NOMO-1 (cell line): ENCODE results near the gene GYPE.
"Not testable (repeated sequence)": the region's sequence is repeated elsewhere in the genome, so short reads cannot be mapped to it uniquely, and the experiment has no call there.

Experiments
- DNase-seq, 2 experiments: peaks; one replicate each; lab custom pipeline; 2025; ENCODE audit not compliant: unreplicated experiment in 2 of 2; lab: John Stamatoyannopoulos, UW

GYPE gene

DNA sequence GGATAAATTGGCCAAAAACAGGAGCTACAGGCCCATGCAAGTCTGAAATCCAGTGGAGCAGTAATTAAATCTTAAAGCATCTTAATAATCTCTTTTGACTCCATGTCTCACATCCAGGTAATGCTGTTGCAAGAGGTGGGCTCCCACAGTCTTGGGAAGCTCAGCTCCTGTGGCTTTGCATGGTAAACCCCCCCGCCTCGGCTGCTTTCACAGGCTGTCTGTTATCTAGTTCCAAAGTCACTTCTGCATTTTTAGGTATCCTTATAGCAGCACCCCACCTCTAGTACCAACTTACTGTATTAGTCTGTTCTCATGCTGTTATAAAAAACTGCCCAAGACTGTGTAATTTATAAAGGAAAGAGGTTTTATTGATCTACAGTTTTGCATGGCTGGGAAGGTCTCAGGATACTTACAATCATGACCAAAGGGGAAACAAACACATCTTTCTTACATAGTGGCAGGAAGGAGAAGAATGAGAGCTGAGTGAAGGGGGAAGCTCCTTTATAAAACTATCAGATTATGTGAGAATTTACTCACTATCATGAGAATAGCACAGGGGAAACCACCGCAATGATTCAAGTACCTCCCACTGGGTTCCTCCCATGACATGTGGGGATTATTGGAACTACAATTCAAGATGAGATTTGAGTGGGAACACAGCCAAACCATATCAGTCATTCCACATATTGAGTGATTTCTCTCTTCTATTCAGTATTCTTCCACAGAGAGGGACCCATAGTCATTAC lies 34.7 kb downstream of the GYPE start:
- not testable (repeated sequence) for DNase-seq

DNA sequence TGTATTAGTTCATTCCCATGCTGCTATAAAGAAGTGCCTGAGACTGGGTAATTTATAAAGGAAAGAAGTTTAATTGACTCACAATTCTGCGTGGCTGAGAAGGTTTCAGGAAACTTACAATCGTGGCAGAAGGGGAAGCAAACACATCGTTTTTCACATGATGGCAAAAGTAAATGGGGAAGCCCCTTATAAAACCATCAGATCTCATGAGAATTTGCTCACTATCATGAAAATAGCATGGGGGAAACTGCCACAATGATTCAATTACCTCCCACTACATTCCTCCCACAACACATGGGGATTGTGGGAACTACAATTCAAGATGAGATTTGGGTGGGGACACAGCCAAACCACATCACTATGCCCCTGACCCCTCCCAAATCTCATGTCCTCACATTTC lies 35.4 kb downstream of the GYPE start:
- not testable (repeated sequence) for DNase-seq

DNA sequence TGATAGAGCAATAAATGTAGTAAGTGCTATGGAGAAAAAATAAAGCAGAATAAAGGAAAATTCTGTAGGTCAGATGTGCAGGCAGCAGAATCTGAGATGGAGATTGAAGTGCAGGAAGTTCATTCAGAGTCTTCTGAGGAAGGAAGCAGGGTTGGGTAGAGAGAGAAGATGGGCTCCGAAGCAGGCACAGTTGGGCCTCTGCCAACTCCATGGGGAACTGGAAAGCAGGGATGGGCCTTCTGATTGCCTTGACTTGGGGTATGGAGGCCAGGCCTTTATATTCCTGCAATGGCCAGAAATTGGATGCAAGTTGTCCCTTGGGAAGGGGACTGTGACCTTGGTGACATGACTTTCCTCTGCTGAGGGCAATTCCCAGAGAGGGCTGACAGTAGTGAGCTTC lies 42.6 kb downstream of the GYPE start:
- not testable (repeated sequence) for DNase-seq

DNA sequence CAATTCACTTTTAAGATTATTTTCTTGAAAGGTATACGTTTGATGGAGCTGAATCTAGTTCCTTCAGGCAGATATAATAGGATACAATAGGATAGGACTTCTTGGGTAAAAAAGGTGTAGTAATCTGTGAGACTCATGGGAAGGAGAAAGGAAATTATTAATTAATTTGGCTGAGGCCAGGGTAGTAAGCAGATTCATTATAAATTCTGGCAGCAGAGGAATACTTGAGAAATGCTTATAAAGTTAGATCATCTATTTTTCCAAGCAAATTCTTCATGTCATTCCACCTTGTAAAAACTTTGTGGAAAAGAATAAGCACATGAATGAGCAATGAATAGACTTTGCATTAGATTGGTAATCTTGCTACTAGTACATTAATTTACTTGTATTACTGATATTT lies 46.9 kb downstream of the GYPE start:
- no peak for DNase-seq

DNA sequence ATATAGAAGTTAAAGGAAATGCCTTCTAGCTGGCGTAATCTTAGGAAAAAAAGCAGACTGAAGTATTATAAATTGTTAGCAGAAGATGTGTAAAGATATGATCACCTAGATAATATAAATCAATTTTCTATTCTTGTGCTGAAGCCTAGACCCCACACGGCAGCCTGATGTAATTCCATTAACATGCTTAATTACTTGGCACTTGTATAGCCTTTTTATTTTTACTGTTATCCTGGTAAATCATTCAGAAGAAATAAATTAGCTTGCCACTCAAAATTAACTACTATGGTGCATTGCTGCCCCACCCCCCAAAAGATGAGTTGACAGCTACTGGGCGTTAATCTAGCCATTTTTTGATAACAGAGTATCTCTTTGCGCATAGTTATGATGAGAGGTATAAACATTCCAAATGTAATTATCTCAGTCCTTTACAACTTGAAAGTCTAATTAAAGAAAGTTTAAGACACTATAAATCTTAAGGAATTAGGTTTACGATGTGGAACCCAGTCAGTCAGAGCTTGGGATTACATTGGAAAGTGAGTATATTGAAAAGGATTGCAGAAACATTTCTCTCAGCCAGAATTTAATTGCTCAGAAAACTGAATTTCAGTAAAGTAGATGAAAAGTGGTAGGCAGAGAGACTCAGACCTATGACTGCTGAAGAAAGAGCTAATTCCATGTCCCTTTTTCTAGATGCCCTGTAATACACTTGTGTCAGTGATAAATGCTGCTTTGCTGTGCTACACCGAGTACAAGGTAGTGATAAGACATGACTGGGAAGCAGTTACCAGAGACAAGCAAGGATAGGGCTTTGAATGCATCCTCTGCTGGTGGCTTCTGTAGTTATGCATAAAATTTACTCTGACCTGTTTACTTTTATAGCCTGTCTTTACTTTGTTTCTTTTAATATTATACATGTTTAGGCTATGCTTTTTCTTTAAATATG lies 47.7 kb downstream of the GYPE start:
- DNase-seq = not testable (repeated sequence)

DNA sequence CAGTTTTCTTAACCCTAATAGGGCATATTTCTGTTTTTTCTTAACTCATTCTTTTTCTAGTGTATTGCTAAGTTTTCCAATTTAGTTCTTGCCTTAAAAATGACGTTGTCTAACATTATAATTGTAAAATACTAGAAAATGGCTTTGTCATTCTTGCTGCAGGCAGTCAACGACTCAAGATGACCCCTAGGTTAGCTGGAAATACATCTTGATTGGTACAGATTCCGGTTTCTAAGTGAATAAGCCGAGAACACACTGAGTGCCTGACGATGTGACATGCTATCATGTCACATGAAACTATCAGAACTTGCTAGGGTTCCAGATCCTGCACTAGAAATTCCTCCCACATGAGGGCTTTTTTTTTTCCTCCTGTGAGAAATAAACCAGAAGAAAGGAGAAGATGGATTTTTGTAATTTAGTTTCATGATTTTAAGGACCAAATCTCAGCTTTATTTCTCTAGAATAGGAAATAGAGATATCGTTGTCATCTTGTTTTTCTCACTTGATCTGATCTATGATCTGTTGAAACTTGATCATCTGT lies 49.3 kb downstream of the GYPE start:
- DNase-seq = not testable (repeated sequence)

DNA sequence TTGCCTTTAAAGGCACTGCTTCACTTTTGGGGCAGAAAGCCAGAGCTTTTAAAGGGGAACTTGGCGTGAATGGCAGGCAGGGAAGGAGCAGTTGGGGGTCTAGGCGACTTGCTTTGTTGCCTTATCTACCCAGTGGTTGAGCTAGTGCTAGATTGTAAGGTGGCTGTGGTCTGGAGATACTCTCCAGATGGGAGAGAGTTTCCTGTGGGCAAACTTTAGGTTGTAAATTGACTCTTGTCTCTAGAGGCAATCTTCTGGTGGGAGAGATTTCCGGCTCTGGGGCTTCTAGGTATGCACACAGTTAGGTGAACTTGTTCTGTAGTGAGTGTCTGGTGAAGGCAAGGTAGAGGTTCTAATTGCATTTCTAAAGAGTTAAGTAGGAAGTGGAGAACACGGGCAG lies 50.7 kb downstream of the GYPE start:
- DNase-seq = not testable (repeated sequence)

DNA sequence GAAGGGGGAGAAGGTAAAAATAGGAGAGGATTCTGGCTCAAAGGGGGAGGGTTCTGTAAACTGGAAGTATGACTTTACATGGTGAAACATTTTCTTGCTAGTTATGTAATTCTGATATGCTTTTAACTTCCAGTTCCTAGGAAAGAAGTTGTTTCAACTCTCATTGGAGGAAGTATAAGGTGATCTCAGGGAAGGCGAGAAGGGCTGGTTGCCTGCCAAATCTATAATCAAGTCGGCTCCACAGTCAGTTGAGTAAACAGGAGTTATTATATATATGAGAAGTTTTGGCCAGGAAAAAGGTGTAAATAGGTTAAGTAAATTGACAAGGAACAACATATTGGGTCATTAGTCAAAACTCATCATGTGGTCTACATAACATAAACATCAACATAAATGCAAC lies 56.1 kb downstream of the GYPE start:
- not testable (repeated sequence) for DNase-seq

DNA sequence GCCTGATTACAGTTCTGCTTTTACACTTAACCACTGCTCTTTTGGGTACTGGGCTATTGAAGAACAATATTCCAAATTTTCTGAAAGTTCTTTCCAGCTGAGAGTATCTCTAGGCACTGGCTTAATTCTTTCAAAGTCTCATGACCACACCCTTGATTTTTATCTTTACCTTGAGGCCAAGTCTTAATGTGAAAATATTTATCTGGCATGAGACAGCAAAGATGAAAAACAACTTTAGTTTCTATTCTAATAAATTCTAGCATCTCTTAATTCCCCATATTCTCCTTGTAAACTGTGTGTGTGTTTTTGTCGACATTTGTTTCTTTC lies 61.9 kb downstream of the GYPE start:
- DNase-seq = not testable (repeated sequence)

DNA sequence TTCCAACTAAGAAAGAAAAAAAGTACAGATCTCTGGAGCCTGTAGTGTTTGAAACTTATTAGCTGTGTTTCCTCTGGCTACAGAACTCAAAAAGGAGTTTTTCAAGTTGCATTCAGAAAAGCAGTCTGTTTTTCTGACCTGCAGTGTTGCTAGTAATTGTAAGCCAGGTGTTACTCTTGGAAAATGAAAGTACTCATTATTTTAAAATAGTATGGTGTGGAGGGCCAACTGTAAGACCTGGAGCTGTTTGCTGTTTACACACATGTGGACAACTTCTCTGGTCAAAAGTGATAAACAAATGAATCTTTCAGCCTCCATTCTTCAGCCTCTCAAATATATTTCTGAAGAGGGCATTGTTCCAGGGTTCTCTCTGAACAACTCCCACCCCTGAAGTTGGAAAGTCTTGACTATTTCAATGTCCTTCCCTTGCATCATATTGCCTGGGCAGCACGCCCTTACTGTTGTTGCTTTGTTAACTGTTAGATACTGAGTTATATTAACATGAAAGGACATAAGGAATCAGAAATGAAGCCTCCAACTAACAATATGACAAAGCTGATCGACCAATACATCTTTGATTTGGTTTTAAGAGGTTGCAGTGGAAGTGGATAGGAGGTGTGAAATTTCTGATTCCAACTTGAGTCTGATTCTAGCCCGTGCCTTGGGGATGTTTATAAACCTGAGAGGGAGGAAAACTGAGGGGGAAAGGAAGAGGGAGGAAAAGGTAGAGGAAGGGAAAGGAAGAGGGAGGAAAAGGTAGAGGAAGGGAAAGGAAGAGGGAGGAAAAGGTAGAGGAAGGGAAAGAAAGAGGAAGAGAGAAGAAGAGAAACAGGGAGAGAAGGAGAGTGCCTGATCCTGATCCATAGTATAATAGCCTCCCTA lies 62.5 kb downstream of the GYPE start:
- not testable (repeated sequence) for DNase-seq

DNA sequence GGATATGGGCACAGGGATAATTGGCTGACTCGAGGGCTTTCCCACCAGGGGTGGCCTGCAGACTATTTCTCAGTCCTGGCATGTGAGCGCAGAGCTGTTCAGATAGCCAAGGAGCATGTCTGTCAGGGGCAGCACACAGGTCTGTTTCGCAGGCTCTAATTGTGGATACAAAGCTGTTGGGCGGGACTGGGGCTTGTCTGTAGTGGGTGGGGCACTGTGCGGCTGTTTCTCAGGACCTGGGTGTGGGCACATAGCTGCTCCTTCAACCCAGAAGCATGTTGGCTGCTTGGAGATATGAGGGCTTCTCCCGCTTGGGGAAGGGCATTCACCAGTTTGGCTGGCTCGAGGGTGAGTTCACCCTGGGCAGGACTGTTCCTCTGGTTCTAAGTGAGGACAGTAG lies 65.9 kb downstream of the GYPE start:
- DNase-seq = not testable (repeated sequence)

DNA sequence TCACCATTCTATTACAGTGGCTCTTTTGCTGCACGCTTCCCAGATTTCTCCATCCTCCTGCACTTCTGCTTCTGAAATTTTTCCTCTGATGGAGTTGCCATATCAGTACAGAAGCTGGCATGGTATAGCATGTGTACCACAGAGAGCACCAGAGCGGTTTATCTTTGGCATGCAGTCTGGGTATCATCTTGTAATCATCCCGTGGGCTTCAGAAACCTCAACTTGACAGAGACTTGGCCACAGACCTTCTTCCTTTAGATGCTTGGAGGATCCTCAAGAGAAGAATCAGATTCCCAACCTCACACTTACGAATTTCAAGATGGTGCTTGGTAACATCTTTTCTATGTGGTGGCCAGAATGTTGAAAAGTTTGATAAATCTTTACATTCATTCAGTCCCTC lies 71.2 kb downstream of the GYPE start:
- not testable (repeated sequence) for DNase-seq

DNA sequence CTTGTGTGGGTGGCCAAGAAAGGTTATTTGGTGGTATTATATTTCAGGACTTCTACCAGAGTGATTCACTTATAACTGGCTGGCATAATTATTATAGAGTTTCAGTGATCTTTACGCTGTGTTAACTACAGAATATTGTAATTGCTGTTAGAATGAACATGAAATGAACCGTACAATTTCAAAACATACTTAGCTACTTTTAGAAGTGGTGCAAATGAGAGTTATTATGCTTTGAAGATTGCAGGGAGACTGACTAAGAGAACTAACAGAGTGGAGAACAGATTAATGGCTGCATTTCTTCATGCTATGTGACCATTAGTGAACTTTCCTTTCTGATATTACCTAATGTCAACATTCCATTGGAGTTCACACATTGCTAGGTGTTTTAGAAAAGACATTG lies 71.7 kb downstream of the GYPE start:
- not testable (repeated sequence) for DNase-seq

DNA sequence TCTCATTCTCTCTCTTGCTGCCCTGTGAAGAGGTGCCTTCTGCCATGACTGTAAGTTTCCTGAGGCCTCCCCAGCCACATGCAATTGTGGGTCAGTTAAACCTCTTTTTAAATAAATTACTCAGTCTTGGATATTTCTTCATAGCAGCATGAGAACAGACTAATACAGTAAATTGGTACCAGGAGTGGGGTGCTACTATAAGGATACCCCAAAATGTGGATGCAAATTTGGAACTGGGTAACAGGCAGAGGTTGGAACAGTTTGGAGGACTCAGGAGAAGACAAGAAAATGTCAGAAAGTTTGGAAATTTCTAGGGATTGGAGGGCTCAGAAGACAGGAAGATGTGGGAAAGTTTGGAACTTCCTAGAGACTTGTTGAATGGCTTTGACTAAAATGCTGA lies 74.8 kb downstream of the GYPE start:
- DNase-seq = not testable (repeated sequence)

DNA sequence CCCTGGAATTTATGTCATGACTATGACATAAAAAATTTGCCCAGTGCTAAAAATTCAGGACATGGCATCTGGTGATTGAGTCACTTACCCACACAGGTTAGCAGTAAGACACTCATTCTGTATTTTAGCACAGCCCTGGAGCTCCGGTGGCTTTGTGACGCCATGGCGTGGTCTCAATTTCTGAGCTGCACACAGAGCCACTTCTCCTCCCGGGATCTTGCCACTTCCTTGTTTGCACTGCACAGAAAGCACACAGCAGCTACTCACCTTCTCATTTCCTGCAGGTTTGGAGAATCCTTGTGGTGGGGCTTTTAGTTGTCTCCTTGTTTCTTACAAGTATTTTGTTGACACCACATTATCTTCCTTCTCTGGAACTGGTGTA lies 76.1 kb downstream of the GYPE start:
- DNase-seq = not testable (repeated sequence)
